Measurements from ENCODE around the gene TMEM128. TPM values are rescaled to one million over a fixed set of nuclear protein-coding genes. Genes with fewer than 3 reads are reported as not detected.

Gene TMEM128
- total and polyA plus RNA-seq, 2 of the 13 experiments (the other 11 are each of a cell fraction or from before 2014, with no cell fraction given), result 19.4 to 27.9 TPM

DNA sequence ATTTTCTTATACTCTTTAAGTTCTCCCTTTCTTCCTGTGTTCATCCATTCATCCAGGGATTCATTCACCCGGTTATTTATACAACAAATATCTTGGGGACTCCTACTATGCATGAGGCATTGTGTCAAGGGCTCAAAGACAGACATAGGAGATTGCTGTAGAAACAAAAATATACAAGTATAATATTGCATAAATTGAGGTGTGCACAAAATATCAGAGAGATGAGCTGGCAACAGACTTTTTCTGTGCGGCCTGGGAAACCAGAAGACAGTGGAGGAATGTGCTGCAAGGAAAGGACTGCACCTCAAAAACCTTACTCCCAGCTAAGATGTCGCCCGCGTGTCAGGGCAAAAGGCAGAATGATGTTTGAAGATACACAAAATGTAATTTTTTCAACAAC lies 30.9 kb downstream of the TMEM128 start:
- POLR2A ChIA-PET, result no interaction called here

More for the DNA sequence above, 30.9 kb downstream of the TMEM128 start:
- Histone ChIP-seq H3K9me3 (ENCODE audit: low read length) (no peaks in the 10 kb centered on the region), H3K9ac (ENCODE audit: insufficient read depth, low read depth, low read length) (no peak overlapping the region), H3K27ac (ENCODE audit: extremely low read length, insufficient read depth, low read length) (no peak overlapping the region), H2AFZ (ENCODE audit: low read length) (no peak overlapping the region), H3K79me2 (ENCODE audit: insufficient read depth, low read length) (no peaks in the 10 kb centered on the region), H3K4me1 (ENCODE audit: insufficient read depth, low read length) (no peaks in the 10 kb centered on the region), H3K36me3 (replicated peaks in 1 of 2; ENCODE audit: control insufficient read depth in 1 of 2, insufficient read depth in 2 of 2, low read length in 2 of 2) (no peaks in the 10 kb centered on the region), H3K4me2 (ENCODE audit: low read depth, low read length) (no peak overlapping the region), H4K20me1 (ENCODE audit: insufficient read depth, low read length) (no peaks in the 10 kb centered on the region), H3K27me3 (ENCODE audit: control insufficient read depth in 1 of 2, insufficient read depth in 2 of 2, low read length in 2 of 2) (no peaks in the 10 kb centered on the region; a peak in 1 of 5 replicates), H3K4me3 (replicated peaks in 1 of 3; ENCODE audit: insufficient read depth in 1 of 3, low read depth in 2 of 3, low read length in 3 of 3) (no peak overlapping the region)
- no peak for DNase-seq (ENCODE audit: low spot score)
- CTCF ChIA-PET (ENCODE audit: low intra/inter-chr PET ratio, low total read pairs), result no interaction called here
- 57% methylated on average over 5 of the region's 5 CpGs for WGBS (ENCODE audit: low lambda C conversion rate)
- no peak for FAIRE-seq
- intact Hi-C loops (cut with micrococcal nuclease; ENCODE audit: unreplicated experiment), result loop anchor here (2.0 kb wide), 1 partner anchor 18 kb away; no protein-coding TSS in a partner anchor
- in situ Hi-C loops (cut with HindIII; ENCODE audit: extremely low pct_ligation_motif_present, low pct_unique_long_range_greater_than_20kb), result no loop called here
- ATAC-seq, result no peak
- TF ChIP-seq, protein P1, sequence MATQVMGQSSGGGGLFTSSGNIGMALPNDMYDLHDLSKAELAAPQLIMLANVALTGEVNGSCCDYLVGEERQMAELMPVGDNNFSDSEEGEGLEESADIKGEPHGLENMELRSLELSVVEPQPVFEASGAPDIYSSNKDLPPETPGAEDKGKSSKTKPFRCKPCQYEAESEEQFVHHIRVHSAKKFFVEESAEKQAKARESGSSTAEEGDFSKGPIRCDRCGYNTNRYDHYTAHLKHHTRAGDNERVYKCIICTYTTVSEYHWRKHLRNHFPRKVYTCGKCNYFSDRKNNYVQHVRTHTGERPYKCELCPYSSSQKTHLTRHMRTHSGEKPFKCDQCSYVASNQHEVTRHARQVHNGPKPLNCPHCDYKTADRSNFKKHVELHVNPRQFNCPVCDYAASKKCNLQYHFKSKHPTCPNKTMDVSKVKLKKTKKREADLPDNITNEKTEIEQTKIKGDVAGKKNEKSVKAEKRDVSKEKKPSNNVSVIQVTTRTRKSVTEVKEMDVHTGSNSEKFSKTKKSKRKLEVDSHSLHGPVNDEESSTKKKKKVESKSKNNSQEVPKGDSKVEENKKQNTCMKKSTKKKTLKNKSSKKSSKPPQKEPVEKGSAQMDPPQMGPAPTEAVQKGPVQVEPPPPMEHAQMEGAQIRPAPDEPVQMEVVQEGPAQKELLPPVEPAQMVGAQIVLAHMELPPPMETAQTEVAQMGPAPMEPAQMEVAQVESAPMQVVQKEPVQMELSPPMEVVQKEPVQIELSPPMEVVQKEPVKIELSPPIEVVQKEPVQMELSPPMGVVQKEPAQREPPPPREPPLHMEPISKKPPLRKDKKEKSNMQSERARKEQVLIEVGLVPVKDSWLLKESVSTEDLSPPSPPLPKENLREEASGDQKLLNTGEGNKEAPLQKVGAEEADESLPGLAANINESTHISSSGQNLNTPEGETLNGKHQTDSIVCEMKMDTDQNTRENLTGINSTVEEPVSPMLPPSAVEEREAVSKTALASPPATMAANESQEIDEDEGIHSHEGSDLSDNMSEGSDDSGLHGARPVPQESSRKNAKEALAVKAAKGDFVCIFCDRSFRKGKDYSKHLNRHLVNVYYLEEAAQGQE (IDR thresholded peaks at IDR 0.05; ENCODE audit: borderline replicate concordance in 1 of 2, low read depth in 1 of 2, low read length in 2 of 2), result no peak
- TF ChIP-seq ZFP36 (IDR thresholded peaks at IDR 0.05; ENCODE audit: borderline replicate concordance, low read depth, low read length, partially characterized antibody) (no peak), NAIF1 (CRISPR knock-in tag; IDR thresholded peaks at IDR 0.05; ENCODE audit: borderline replicate concordance) (no peak), ZNF501 (CRISPR knock-in tag; IDR thresholded peaks at IDR 0.05) (no peak), ASH2L (IDR thresholded peaks at IDR 0.05; ENCODE audit: insufficient read length, low read depth, low read length) (no peak), ZSCAN12 (CRISPR knock-in tag; IDR thresholded peaks at IDR 0.05) (no peak)
- TF ChIP-seq, protein P2, sequence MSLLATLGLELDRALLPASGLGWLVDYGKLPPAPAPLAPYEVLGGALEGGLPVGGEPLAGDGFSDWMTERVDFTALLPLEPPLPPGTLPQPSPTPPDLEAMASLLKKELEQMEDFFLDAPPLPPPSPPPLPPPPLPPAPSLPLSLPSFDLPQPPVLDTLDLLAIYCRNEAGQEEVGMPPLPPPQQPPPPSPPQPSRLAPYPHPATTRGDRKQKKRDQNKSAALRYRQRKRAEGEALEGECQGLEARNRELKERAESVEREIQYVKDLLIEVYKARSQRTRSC (CRISPR knock-in tag; IDR thresholded peaks at IDR 0.05; ENCODE audit: low read depth), result no peak
- TF ChIP-seq, protein P3, sequence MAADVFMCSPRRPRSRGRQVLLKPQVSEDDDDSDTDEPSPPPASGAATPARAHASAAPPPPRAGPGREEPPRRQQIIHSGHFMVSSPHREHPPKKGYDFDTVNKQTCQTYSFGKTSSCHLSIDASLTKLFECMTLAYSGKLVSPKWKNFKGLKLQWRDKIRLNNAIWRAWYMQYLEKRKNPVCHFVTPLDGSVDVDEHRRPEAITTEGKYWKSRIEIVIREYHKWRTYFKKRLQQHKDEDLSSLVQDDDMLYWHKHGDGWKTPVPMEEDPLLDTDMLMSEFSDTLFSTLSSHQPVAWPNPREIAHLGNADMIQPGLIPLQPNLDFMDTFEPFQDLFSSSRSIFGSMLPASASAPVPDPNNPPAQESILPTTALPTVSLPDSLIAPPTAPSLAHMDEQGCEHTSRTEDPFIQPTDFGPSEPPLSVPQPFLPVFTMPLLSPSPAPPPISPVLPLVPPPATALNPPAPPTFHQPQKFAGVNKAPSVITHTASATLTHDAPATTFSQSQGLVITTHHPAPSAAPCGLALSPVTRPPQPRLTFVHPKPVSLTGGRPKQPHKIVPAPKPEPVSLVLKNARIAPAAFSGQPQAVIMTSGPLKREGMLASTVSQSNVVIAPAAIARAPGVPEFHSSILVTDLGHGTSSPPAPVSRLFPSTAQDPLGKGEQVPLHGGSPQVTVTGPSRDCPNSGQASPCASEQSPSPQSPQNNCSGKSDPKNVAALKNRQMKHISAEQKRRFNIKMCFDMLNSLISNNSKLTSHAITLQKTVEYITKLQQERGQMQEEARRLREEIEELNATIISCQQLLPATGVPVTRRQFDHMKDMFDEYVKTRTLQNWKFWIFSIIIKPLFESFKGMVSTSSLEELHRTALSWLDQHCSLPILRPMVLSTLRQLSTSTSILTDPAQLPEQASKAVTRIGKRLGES (CRISPR knock-in tag; IDR thresholded peaks at IDR 0.05; ENCODE audit: borderline replicate concordance), result no peak
- TF ChIP-seq, protein P4, sequence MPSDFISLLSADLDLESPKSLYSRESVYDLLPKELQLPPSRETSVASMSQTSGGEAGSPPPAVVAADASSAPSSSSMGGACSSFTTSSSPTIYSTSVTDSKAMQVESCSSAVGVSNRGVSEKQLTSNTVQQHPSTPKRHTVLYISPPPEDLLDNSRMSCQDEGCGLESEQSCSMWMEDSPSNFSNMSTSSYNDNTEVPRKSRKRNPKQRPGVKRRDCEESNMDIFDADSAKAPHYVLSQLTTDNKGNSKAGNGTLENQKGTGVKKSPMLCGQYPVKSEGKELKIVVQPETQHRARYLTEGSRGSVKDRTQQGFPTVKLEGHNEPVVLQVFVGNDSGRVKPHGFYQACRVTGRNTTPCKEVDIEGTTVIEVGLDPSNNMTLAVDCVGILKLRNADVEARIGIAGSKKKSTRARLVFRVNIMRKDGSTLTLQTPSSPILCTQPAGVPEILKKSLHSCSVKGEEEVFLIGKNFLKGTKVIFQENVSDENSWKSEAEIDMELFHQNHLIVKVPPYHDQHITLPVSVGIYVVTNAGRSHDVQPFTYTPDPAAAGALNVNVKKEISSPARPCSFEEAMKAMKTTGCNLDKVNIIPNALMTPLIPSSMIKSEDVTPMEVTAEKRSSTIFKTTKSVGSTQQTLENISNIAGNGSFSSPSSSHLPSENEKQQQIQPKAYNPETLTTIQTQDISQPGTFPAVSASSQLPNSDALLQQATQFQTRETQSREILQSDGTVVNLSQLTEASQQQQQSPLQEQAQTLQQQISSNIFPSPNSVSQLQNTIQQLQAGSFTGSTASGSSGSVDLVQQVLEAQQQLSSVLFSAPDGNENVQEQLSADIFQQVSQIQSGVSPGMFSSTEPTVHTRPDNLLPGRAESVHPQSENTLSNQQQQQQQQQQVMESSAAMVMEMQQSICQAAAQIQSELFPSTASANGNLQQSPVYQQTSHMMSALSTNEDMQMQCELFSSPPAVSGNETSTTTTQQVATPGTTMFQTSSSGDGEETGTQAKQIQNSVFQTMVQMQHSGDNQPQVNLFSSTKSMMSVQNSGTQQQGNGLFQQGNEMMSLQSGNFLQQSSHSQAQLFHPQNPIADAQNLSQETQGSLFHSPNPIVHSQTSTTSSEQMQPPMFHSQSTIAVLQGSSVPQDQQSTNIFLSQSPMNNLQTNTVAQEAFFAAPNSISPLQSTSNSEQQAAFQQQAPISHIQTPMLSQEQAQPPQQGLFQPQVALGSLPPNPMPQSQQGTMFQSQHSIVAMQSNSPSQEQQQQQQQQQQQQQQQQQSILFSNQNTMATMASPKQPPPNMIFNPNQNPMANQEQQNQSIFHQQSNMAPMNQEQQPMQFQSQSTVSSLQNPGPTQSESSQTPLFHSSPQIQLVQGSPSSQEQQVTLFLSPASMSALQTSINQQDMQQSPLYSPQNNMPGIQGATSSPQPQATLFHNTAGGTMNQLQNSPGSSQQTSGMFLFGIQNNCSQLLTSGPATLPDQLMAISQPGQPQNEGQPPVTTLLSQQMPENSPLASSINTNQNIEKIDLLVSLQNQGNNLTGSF (CRISPR knock-in tag; IDR thresholded peaks at IDR 0.05), result no peak
- BruUV-seq (replicated peaks), result no TSS peak

Measured in HepG2 (cell line).